Daoy (cell line): ENCODE measurements around the gene DOK4. TPM values are rescaled to one million over a fixed set of nuclear protein-coding genes. Genes with fewer than 3 reads are reported as not detected.

Experiments used
- DNase-seq: peaks from one replicate; pipeline ENCODE4 v3.0.0-alpha.2; 2015; ENCODE audit warnings: low read depth
- total RNA-seq: library from RNA; depleted of rRNA; stranded (reverse); fragments of >200 nt; shearing (Covaris generic); gene quantifications from 2 replicates; pipeline ENCODE4 v1.2.3, GENCODE V29; 2014

DOK4 gene
- total RNA-seq, 1 experiment from 2014 or later, result 5.3 TPM

- peak; percentile 64 for DNase-seq
Observed at GRCh38 chr16:57519796-57520360, 33.6 kb upstream of the DOK4 start.

GRCh38 chr16:57518922-57519321, 32.6 kb upstream of the DOK4 start:
- no peak for DNase-seq

- DNase-seq, result no peak
Observed at GRCh38 chr16:57518520-57518919, 32.2 kb upstream of the DOK4 start.

- no peak for DNase-seq
Observed at GRCh38 chr16:57517397-57518367, 31.4 kb upstream of the DOK4 start.

- DNase-seq, result no peak
Observed at GRCh38 chr16:57516773-57517172, 30.5 kb upstream of the DOK4 start.

GRCh38 chr16:57516176-57516725, 30.0 kb upstream of the DOK4 start:
- DNase-seq, result no peak

- DNase-seq, result no peak
Observed at GRCh38 chr16:57514791-57515600, 28.7 kb upstream of the DOK4 start.

GRCh38 chr16:57514371-57514770, 28.1 kb upstream of the DOK4 start:
- DNase-seq, result no peak

GRCh38 chr16:57513371-57514102, 27.2 kb upstream of the DOK4 start:
- no peak for DNase-seq

- no peak for DNase-seq
Observed at GRCh38 chr16:57512296-57513001, 26.2 kb upstream of the DOK4 start.

GRCh38 chr16:57510016-57510871, 24.0 kb upstream of the DOK4 start:
- no peak for DNase-seq

- no peak for DNase-seq
Observed at GRCh38 chr16:57509231-57509923, 23.1 kb upstream of the DOK4 start.

GRCh38 chr16:57508035-57508425, 21.7 kb upstream of the DOK4 start:
- DNase-seq, result no peak

- DNase-seq, result no peak
Observed at GRCh38 chr16:57507136-57508034, 21.1 kb upstream of the DOK4 start.

GRCh38 chr16:57505169-57505568, 18.9 kb upstream of the DOK4 start:
- DNase-seq, result no peak

- no peak for DNase-seq
Observed at GRCh38 chr16:57504491-57504890, 18.2 kb upstream of the DOK4 start.

- DNase-seq, result no peak
Observed at GRCh38 chr16:57504001-57504400, 17.7 kb upstream of the DOK4 start.

- no peak for DNase-seq
Observed at GRCh38 chr16:57503366-57503765, 17.1 kb upstream of the DOK4 start.
